MM.1S (cell line): ENCODE results near the gene RIN1.

Experiments
- CTCF ChIP-seq: fragments of 300-600 bp; sonication (generic); IDR thresholded peaks from 2 replicates; pipeline ENCODE4 v1.5.1; 2016; ENCODE audit warnings: antibody characterized with exemption, low read length, mixed read lengths
- EZH2 ChIP-seq: fragments of 300-600 bp; sonication (generic); optimal IDR thresholded peaks from 2 replicates; pipeline ENCODE3; 2017; ENCODE audit warnings: low read depth, mild to moderate bottlenecking, antibody characterized with exemption, low read length, mixed read lengths
- EZH2phosphoT487 ChIP-seq: fragments of 300-600 bp; sonication (generic); IDR thresholded peaks from 2 replicates; pipeline ENCODE4 v1.6.1; 2018; ENCODE audit warnings: antibody characterized with exemption, low read length

DNA sequence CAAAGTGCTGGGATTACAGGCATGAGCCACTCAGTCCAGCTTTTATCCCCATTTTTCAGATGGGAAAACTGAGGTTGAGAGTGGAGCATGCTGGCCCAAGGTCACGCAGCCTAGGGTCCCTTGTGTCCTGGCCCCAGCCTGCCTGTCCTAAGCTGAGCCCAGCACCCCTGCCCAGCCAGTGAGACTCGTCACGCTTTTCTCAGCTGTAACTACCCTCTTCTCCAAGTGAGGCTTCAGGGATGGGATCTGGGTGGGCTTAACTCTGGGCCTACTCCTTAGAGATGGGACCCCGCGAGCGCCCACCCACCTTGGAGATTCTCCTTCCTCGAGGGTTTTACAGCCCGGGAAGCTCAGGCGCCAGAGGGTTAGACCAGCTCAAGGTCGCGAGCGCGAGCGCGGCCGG, 44.9 kb downstream of the RIN1 start:
- TF ChIP-seq EZH2 (no peak), CTCF (no peak), EZH2phosphoT487 (no peak)
